RKO (cell line): Measurements from ENCODE around the gene GPAT2.
"Not testable (repeated sequence)": the region's sequence is repeated elsewhere in the genome, so short reads cannot be mapped to it uniquely, and the experiment has no call there.

Source experiments
- DNase-seq: peaks from one replicate; pipeline ENCODE4 v3.0.0-alpha.2; 2016; ENCODE audit warnings: low spot score

Gene GPAT2

DNA sequence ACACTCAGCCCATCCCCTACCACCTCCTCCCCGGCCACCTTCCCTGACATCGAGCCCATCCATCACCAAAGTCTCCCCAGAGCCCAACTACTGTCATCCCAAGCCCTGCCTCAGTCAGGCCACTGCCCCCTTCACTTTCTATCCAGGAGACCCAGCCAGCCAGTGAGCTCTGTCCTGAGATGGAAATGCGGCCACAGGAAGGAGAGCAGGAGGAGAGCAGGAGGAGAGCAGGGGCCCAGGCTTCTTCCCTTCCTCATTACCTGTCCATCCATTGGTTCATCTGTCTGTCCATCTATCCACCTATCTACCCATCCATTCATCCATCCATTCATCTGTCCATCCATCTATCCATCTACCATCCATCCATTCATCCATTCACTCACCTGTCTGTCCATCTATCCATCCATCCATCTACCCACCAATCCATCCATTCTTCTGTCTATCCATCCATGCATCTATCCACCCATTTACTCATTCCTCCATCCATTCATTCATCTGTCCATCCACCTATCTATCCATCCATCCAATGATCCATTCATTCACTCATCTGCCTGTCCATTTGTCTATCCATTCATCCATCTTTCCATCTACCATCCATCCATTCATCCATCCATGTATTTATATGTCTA is 29.4 kb upstream of the GPAT2 start:
- not testable (repeated sequence) for DNase-seq

DNA sequence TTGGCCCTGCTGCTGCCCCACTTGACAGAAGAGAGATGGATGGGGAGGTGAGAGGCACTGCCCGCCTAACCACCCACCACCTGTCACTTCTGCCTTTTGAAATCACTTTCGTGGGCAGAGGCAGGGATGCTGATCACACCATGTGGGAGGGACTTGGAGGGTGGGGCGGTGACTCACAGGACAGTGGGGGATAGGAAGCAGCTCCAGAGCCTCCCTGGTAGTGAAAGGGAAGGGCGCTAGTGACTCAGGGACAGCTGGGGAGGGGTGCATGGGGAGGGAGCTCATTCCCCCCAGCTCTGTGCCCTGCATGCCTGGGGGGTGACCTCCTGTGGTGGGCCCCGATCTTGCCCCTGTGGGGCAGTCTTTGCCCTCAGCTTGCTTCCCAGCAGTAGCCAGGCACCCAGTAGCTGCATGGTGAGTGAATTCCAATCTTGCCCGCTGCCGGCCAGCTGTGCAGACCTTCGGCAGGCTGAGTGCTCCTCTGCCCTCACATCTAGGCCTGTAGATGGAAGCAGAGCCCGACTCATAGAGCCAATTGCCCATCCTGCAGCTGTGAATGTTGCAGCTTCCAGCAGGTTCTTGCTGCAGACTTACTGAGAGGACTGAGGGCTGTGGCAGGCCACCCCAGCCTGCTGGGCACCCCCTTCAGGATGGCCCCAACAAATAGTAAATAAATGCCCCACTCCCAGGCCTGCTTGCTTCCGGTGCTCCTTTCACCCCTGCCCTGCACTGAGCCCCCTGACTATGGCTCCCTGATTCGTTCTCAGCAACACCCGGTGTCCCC is 28.6 kb upstream of the GPAT2 start:
- peak; percentile 49 for DNase-seq

DNA sequence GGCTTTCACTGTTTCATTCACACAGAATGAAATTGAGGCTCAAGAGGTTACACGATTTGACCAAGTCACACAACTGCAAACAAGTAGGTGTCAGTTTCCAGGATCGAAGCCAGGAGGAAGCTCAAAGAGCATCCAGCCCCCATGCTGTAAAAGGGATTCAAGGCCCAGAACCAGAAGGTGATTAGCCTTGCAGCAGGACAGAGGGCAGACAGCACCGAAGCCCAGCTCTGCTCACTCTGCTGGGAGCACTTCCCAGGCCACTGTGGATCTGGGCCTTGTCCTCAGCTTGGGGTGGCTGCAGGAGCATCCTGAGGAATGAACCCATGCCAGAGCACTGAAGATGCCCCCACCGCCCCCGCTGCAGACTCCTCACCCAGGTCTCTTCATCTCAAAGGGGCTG is 27.8 kb upstream of the GPAT2 start:
- not testable (repeated sequence) for DNase-seq

DNA sequence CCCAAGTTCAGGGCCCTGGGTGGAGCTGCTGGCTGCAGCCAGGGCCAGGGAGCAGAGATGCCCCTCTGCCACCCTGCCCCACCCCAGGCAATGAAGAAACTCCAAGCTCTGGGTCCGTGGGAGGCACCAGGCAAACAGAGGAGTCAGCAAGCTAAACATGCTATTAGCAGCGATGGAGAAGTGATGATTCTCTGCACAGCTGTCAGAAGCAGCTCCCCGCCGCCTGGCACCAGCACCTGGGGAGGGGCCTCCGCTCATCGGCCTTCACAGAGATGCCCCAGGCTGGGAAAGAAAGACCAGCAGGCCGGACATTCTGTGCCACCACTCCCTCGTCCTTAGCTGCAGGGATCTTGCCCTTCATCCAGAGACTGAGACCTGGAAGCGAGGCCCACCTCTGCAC is 27.2 kb upstream of the GPAT2 start:
- DNase-seq: not testable (repeated sequence)

DNA sequence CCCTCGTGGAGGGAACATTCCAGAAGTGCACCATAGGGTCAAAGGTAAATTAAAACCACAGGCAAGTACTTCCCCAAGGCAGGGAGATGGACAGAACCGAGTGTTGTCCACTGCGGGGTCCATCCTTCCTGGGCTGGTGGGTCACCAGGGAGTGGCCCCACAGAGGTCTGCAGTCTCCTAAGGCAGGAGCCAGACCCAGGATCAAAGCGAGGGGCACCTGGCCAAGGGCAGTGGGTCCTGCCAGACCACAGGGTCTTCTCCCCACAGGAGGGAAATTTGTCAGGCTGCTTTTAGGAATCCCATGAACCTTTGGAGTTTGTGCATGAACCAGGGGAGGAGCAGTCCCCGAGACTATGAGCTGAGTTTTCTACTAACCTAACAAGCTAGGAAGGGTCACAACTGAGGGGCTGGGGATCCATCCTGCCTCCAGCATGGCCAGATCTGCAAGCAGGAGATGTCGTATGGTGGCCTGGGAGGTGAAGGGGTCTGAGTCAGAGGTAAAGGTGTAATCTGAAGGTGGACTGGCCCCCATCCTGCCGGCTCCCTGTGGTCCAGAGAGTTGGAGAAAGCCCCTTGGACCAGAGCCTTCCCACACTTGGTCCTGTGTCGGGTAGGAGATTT is 26.6 kb upstream of the GPAT2 start:
- DNase-seq: not testable (repeated sequence)

DNA sequence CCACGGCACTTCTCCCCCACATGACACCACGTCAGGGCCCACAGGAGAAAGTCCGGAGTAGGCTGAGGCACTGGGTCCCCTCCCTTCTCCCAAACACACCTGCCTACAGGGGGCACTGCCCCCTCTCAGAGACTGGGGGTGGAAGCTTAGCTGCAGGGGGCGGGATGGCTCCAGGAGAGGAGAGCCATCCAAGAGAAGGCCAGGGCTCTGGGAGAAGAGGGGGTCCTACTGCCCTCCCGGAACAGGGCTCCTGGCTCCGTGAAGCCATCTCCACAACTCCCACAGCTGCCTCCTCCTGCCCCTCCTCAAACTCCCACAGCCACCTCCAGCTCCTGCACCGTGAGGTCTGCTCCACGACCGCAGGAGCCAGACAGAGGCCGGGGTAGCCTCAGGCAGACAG is 25.6 kb upstream of the GPAT2 start:
- not testable (repeated sequence) for DNase-seq

DNA sequence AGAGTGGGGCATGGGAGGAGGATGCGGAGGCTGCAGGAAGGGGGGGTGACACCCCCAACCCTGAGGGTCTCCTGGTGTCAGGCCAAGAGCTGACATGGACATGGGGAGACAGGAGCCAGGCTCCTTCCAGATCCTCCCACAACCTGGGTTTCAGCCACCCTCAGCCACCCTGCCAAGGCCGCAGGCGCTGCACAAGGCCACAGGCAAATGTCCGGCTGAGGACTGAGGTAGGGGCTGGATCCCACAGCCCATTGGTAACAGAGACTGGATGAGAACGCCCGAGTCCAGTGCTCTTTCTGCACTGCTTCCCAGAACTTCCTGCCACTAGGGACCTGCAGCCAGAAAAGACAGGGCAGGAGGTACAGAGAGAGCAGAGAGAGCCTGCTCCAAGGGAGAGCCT is 24.7 kb upstream of the GPAT2 start:
- DNase-seq: not testable (repeated sequence)

DNA sequence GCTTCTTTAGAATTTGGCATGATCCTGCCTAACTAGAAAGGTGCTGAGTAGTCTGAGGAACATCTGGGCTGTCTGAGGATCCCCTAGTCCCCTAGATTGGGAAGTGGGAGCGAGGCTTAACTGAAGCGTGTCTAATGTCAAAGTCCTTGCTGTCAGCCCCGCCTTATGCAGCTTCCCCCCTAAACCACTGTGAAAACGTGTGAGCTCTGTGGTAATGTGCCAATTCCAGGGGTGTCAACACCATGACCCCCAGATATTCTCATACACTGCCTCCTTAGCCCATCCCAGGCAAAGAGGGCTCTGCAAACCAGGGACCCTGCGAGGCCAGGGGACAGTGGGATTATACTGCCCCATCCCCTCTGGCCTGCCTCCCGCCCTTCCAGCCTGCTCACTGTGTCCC is 21.1 kb upstream of the GPAT2 start:
- DNase-seq: not testable (repeated sequence)

DNA sequence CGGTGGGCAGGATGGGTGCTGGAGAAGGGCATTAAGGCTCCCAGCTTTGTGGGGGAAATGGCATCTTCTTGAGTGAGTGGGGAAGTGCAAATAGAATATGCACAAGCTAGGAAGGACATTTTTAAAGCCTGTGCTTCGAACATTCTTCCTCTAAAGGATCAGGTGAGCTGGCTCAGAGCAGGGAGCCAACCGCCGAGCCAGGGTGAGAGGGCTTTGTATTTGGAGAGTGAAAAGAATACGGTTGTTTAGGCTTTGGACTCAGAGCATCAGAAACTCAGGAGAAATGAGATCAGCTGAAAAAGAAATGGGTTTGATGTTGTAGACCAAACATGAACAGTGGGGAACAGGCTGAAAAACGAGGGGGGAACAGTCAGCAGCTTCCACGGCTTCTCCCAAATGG is 19.8 kb upstream of the GPAT2 start:
- DNase-seq: not testable (repeated sequence)

DNA sequence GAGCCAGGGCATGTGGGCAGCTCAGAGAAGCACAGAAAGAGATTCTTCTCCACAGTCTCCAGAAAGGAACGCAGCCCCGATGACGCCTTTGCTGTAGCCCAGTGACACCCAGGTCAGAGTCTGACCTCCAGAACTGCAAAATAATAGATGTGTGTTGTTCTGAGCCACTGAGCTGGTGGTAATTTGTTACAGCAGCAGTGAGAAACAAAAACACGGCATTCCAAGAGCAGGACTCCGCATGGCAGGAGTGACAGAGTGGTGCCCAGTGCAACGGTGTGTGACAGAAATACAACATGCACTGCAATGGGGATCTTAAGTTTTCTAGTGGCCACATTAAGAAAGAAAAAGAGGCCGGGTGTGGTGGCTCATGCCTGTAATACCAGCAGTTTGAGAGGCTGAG is 18.7 kb upstream of the GPAT2 start:
- DNase-seq: not testable (repeated sequence)

DNA sequence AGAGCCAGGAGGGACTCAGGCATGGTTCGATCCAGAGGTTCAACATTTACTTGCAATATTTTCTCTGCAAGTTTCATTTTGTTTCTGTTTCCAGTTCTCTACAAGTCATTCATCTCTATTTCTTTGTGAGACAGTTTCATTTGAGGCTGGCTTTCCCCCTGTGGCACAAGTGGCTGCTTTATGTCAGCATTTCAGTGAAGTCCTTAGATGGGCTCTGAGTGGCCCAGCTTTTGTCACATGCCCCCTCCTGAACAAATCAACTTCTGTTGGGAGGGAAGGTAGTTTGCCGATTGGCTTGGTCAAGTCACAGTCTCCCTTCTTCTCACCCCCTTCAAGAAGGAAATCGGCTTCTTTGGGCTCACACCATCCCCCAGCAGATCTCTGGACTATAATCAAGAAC is 17.9 kb upstream of the GPAT2 start:
- DNase-seq: not testable (repeated sequence)

DNA sequence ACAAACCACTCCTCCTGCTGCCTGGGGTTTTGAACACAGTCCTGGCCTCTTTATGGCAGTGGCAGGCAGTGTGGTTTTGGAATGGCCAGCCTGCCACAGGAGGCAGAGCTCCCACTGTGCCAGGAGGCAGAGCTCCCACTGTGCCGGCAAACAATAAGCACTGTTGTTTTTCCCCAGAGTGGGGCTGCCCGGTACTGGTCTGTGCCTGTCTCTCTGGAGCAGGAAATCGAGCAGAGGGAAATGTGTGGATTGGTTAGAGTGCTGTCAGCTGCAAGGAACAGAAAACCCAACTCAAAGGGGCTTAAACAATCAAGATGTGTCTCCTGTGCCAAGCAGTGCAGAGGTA is 15.2 kb upstream of the GPAT2 start:
- not testable (repeated sequence) for DNase-seq

DNA sequence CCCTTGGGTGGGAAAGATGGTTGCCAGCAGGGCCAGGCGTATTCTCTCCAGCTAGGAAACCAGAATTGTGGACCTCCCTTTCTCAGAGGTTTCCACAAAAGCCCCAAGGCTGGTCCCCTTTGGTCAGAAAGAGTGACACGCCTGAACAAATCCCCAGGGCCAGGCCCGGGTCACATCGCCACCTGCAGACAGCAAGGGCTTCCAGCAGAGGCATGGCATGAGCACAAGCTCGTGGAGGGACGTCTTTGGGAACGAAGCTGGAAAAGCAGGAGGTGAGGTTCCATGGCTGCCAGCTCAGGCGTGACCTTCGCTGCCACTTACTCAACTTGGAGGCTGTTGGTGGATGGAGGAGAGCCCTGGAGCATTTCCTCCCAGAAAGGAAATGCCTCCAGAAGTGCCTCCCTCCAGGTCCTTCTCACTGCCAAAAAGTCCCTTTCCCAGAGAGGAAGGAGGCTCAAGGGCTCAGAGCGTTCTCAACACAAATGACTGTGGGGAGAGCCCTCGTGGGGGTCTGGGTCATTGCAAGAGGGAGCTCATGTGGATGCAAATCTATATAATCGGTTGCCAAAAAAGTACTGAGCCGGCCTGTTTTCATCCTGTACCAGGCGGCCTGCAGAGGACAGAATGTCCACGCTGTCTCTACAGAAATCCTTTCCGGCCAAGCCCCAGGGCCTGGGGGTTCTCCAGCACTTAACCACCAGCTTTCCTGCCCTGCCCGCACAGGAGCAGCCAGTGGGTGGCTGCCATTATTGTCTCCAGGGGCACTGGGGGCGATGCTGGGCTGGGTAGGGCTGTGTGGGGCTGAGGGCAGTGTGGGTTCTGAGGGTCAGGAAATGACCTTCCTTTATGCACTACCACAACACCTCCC is 14.6 kb upstream of the GPAT2 start:
- not testable (repeated sequence) for DNase-seq

DNA sequence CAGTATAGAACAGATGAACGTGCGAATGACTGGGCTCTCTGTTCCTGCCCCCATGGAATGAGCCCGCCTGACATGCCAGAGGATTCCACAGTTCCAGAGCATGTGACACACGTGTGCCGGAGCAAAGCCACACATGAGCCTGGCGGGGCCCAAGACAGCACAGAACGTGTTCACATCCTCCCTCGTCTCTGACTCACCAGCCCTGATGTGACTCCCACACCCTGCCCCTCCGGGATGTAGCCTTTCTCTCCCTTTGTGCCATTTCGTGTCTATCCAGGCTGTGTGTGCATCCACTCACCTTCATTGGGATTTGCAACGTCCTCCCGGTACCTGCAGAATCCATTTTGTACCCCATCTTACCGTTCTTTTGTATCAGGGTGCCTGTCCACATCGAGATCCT is 838 bp upstream of the GPAT2 start:
- DNase-seq: not testable (repeated sequence)

DNA sequence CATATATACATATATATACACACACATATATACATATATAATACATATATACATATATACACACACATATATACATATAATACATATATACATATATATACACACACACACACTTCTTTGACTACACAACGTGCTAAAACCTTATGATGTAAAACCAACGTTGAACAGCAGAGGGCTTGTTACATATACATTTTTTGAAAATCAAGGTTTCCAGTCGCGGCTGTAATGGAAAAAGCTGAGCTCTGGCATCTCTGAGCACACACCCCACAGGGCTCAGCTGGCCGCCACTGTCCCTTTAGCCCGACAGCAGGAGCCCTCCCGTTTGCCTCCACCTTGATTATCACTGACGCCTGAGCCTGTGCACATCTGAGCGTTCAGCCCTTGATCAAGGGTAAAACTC is 719 bp downstream of the GPAT2 start:
- DNase-seq: not testable (repeated sequence)

DNA sequence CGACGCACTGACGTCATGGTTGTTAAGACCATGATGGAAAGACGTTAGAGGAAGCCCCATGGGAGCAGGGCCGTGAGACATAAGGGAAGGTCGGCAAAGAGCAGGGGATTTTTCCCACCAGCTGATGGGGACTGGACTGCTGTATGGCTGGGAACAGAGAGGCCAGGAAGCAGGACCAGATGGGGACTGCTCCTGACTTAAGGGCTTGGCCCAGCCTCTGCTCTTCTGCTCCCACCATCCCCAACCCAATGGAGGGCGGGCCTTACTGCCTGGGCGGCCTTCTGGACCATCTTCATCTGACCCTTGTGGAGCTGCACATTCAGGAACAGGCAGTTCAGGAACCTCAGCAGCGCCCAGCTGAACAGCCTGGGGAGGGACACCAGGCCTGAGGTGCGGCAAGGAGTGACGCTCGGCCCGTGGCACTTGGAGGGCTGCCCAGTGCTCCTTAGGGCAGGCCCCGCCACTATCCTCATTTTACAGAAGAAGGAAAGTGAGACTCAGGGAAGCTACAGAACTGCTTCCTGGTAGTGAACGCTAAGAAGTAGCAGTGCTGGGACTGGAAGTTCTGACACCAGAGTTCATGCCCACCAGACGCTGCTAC is 6.9 kb downstream of the GPAT2 start:
- DNase-seq: not testable (repeated sequence)

DNA sequence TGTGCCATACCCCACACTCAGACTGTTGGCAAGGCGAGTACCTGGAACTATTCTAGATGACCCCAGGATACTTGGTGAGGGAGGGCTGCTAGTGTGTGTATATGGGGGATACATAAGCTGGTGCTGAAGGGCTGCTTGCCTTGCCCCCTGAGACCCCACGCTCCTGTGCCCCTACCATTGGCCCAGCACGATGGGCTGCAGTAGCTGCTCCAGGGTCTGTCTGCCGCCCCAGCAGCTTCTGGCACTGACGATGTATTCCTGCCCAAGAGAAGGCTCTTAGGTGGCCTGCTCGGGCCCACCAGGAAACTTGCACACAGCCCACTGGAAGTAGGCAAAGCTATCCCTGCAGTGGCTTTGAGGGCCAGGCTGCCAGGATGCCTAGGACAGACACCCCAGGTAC is 9.0 kb downstream of the GPAT2 start:
- DNase-seq: not testable (repeated sequence)

DNA sequence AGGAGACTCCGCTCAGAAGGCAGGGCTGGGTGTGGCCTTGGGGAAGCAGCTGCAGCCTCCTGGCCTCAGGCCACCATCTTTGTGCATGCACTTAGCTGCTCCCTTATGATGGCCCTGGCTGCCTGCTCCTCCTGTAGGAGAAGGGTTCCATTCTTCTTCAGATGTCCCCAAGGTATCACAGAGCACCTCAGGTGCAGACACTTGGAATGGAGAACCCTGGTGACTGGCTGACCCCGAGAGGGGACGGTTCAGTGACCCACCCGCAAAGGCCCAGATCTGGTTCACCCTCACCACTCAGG is 9.6 kb downstream of the GPAT2 start:
- DNase-seq: no peak

DNA sequence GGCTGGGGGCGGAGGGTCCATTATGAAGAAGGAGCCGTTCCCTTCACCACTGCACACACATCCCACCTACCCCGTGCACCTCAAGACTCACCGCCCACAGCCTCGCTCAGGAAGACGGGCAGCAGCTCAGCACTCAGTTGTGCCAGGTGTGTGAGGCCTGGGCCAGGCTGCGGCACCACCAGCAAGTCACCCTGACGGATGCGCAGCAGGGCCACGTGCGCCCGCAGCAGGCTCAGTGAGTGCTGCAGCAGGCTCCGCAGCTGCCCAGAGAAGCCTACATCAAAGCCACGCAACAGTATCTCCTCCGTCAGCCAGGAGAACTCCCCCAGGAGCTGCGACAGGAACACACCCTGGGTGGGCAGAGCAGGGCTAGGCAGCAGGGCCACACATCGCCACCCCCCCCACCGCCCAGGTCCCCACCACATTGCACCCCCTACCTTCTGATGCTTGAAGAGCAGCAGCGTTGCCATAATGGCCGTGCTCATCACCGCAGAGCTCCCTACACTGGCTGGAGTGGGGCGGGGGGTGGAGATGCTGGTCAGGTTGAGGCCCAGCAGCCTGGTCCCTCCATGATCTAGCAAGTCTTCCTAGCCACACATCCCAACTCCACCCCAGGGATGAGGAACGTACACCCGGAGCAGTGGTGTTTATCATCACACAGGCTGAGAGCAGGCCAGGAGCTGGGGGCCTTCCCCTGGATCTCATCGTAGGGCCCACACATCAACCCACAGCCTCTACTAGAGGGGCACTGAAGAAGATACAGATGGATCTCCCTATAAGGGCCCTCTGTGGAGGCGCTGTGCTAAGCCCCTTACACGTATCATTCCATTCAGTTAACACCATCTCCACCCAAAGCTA is 10.2 kb downstream of the GPAT2 start:
- no peak for DNase-seq

DNA sequence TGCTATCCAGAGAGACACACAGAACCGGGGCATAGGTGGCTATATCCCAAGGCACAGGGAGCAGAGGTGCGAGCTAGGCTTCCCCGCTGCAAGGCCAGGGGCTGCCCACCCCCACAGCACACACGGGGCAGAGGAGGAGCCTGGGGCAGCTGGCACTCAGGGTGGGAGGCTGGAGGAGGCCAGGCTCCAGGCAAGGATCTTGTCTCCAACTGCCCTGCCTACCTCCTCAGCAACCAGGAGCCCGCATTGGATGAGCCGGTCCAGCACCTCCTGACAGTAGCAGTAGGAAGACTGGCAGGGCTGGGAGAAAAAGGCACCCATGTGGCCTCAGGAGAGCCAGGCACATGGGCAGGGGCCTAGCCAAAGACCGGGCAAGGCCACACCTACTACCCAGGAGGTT is 11.0 kb downstream of the GPAT2 start:
- not testable (repeated sequence) for DNase-seq
